ENCODE results near the gene ZNF573.

The ZNF573 gene

GRCh38 chr19:37692956-37693620 is 86.3 kb downstream of the ZNF573 start:
- no peak for DNase-seq

- DNase-seq: peak; percentile 68
Measured at GRCh38 chr19:37691881-37692504, 87.4 kb downstream of the ZNF573 start.

All from activated effector memory CD4-positive, alpha-beta T cell treated with Interleukin-2 at 50 U/mL for 16 hours (primary cell).